ENCODE measurements around the gene SUSD3. TPM values are rescaled to one million over a fixed set of nuclear protein-coding genes. Genes with fewer than 3 reads are reported as not detected.

SUSD3 gene
- total RNA-seq, 1 donor from 2014 or later: 9.1 TPM

DNA sequence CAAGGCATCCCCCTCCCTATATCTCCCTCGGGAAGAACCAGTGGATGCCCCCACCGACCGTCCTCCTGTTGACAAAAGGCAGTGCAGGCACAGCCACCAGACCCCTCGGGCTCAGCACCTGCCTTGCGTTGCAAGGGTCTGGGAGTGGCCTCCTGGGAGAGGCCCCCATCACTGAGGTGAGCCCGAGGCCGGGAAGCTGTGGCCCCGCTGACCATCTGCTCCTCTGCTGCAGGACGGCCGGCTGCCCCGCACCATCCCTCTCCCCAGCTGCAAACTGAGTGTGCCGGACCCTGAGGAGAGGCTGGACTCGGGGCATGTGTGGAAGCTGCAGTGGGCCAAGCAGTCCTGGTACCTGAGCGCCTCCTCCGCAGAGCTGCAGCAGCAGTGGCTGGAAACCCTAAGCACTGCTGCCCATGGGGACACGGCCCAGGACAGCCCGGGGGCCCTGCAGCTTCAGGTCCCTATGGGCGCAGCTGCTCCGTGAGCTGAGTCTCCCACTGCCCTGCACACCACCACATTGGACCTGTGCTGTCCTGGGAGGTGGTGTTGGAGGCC, 23.3 kb upstream of the SUSD3 start:
- TF ChIP-seq, protein P1, sequence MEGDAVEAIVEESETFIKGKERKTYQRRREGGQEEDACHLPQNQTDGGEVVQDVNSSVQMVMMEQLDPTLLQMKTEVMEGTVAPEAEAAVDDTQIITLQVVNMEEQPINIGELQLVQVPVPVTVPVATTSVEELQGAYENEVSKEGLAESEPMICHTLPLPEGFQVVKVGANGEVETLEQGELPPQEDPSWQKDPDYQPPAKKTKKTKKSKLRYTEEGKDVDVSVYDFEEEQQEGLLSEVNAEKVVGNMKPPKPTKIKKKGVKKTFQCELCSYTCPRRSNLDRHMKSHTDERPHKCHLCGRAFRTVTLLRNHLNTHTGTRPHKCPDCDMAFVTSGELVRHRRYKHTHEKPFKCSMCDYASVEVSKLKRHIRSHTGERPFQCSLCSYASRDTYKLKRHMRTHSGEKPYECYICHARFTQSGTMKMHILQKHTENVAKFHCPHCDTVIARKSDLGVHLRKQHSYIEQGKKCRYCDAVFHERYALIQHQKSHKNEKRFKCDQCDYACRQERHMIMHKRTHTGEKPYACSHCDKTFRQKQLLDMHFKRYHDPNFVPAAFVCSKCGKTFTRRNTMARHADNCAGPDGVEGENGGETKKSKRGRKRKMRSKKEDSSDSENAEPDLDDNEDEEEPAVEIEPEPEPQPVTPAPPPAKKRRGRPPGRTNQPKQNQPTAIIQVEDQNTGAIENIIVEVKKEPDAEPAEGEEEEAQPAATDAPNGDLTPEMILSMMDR (IDR thresholded peaks at IDR 0.05): no peak
- no peaks in the 10 kb centered on the region for H3K27me3 Mint-ChIP-seq
- no peak overlapping the region for H3K4me3 Mint-ChIP-seq
- H3K36me3 Mint-ChIP-seq (ENCODE audit: low read depth): peaks cover 55% of the 10 kb centered on the region
- H3K9me3 Mint-ChIP-seq: no peaks in the 10 kb centered on the region
- H3K27ac Mint-ChIP-seq: no peak overlapping the region
- no peak for DNase-seq
- H3K4me1 Mint-ChIP-seq: peaks cover 42% of the 10 kb centered on the region
- POLR2A ChIA-PET: no interaction called here
- ATAC-seq (ENCODE audit: low read depth): no peak
- intact Hi-C loops (cut with micrococcal nuclease): no loop called here
- CTCF ChIA-PET: interaction anchor here (2.0 kb wide), 1 partner anchor 12 kb away, joined by 4 read pairs; no protein-coding TSS in a partner anchor

DNA sequence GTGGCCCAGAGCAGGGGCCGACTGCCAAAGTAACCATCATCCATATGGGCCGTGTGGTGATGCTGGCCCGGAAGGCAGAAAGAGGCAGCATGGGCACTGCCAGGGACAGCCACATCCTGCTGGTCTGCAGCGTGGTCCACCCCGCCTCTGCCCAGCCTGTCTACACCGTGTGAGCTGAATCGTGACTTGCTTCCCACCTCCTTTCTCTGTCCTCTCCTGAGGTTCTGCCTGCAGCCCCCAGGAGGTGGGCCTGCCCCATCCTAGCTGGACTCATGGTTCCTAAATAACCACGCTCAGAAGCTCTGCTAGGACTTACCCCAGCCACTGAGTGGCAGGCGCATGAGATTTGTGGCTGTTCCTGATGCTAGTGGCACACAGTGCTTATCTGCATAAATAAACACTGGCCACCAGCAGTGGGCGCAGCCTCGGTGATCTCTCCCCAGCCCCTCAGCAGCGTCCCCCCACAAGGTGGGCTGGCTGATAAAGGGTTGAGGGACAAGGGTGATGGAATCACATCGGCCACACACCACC, 22.6 kb upstream of the SUSD3 start:
- peaks cover 48% of the 10 kb centered on the region for H3K36me3 Mint-ChIP-seq (ENCODE audit: low read depth)
- H3K4me1 Mint-ChIP-seq: peaks cover 39% of the 10 kb centered on the region
- ATAC-seq (ENCODE audit: low read depth) (no peak), DNase-seq (no peak)
- no peak overlapping the region for H3K4me3 Mint-ChIP-seq
- H3K9me3 Mint-ChIP-seq: no peaks in the 10 kb centered on the region
- ChIA-PET POLR2A (interaction anchor here (2.0 kb wide), 1 partner anchor 59 kb away, joined by 8 read pairs; the partner anchor contains the start of gene CARD19), CTCF (interaction anchor here (2.0 kb wide), 1 partner anchor 11 kb away, joined by 4 read pairs; no protein-coding TSS in a partner anchor)
- intact Hi-C loops (cut with micrococcal nuclease): no loop called here
- H3K27ac Mint-ChIP-seq: no peak overlapping the region
- no peaks in the 10 kb centered on the region for H3K27me3 Mint-ChIP-seq
- TF ChIP-seq, protein P1 (IDR thresholded peaks at IDR 0.05): no peak

DNA sequence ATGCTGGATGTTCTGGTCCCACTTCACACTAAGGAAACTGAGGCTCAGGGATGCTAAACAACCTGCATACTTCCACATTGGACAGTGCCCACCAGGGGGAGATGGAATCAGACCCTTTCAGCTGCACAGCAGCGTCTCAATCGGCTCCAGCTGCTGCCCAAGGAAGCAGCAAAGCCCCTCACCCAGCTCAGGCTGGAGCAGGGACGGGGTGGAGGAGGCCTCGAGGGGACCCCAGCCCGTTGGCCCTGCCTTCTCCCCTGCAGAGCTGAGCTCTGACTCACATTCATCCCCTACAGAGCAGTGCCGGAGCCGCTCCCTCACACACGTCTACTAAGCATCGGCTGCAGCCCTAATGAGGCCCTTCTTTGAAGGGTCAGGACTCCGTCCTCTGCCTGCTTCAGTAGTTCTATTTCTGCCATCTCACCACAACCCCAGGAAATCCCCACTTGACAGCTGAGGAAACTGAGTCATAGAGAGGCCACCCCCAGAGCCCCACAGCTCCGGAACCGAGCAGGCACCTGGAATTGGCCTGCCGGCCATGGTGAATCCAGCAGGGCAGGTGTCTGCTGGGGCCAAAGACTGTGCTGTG, 21.5 kb upstream of the SUSD3 start:
- DNase-seq: no peak
- no peak for ATAC-seq (ENCODE audit: low read depth)
- Mint-ChIP-seq H3K4me3 (no peak overlapping the region), H3K27ac (no peak overlapping the region), H3K4me1 (peaks cover 36% of the 10 kb centered on the region), H3K36me3 (ENCODE audit: low read depth) (peaks cover 37% of the 10 kb centered on the region), H3K9me3 (no peaks in the 10 kb centered on the region), H3K27me3 (no peaks in the 10 kb centered on the region)
- POLR2A ChIA-PET: interaction anchor here (0.6 to 2.0 kb wide), 3 partner anchors 9 to 58 kb away, joined by 3 to 8 read pairs (median 3); partner anchors contain the start of gene CARD19
- TF ChIP-seq, protein P1 (IDR thresholded peaks at IDR 0.05): no peak
- intact Hi-C loops (cut with micrococcal nuclease): no loop called here
- CTCF ChIA-PET: interaction anchor here (1.5 to 2.0 kb wide), 2 partner anchors 10 to 27 kb away, joined by 4 read pairs; no protein-coding TSS in a partner anchor

DNA sequence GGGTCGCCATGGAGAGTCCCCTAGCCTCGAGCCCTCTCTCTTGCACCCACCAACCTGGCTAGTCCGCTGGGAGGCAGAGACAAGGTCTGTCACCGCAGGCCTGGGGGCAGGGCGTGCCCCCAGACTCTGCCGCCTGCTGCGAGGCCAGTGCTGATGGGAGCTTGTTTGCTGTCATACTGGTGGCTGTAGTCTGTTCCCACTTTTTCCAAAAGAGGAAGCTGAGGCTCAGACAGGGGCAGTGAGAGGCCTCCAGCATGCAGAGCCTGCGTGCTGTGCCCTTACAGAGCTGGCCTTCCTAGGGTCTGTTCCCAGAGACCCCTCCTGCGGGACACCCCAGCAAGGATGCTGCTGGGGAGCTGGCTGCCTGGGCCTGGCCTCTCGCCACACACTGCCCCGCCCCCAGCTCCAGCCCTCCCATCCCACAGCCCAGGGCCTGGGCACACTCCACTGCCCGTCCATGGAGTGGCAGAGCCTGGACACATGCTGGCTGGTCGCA, 21.0 kb upstream of the SUSD3 start:
- no peak overlapping the region for H3K4me3 Mint-ChIP-seq
- peaks cover 38% of the 10 kb centered on the region for H3K4me1 Mint-ChIP-seq
- intact Hi-C loops (cut with micrococcal nuclease): no loop called here
- H3K27ac Mint-ChIP-seq: no peak overlapping the region
- peaks cover 32% of the 10 kb centered on the region for H3K36me3 Mint-ChIP-seq (ENCODE audit: low read depth)
- DNase-seq (no peak), ATAC-seq (ENCODE audit: low read depth) (peak; percentile 22)
- TF ChIP-seq, protein P1 (IDR thresholded peaks at IDR 0.05): no peak
- ChIA-PET POLR2A (interaction anchor here (0.6 to 2.0 kb wide), 3 partner anchors 9 to 58 kb away, joined by 3 to 8 read pairs (median 3); partner anchors contain the start of gene CARD19), CTCF (interaction anchor here (1.5 to 2.0 kb wide), 2 partner anchors 10 to 27 kb away, joined by 4 read pairs; no protein-coding TSS in a partner anchor)
- H3K27me3 Mint-ChIP-seq: no peaks in the 10 kb centered on the region
- no peaks in the 10 kb centered on the region for H3K9me3 Mint-ChIP-seq

DNA sequence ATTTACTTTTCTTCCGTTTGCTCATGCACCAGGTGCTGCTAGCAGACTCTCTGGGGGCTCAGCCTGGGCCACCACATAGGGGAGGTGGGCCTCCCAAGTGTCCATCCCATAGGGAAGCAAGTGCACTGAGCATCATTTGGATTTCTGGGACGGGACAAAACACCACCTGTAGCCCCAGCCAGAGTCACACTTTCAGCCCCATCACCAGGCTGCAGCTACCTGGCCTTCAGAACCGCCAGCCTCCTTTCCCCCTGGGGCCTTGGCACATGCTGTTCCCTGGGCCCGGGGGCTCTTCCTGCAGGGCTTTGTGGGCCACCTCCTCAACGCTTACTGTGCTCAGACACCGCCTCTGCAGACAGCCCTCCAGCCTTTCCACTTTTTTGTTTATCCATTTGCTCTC, 19.6 kb upstream of the SUSD3 start:
- ATAC-seq (ENCODE audit: low read depth): no peak
- intact Hi-C loops (cut with micrococcal nuclease): no loop called here
- Mint-ChIP-seq H3K4me3 (no peak overlapping the region), H3K36me3 (ENCODE audit: low read depth) (peaks cover 21% of the 10 kb centered on the region), H3K27me3 (no peaks in the 10 kb centered on the region), H3K4me1 (peaks cover 40% of the 10 kb centered on the region), H3K27ac (peak overlapping the region; percentile 5), H3K9me3 (no peaks in the 10 kb centered on the region)
- ChIA-PET POLR2A (no interaction called here), CTCF (no interaction called here)
- DNase-seq: no peak
- TF ChIP-seq, protein P1 (IDR thresholded peaks at IDR 0.05): no peak

All from activated B cell treated with CpG ODN at 0.5 μM for 24 hours (primary cell).